ENCODE results near the gene ATP9B.

- no peak for TF ChIP-seq CTCF (conservative IDR thresholded peaks at IDR 0.05)
- no peak for TF ChIP-seq ZFX (IDR thresholded peaks at IDR 0.05)
Observed at GRCh38 chr18:79381811-79382311, 312.7 kb downstream of the ATP9B start.
